Peyer's patch (tissue), 4 donors: ENCODE measurements around the gene MAML3. TPM values are rescaled to one million over a fixed set of nuclear protein-coding genes. Genes with fewer than 3 reads are reported as not detected.

ENCODE experiments used
- DNase-seq, 3 donors: peaks; one replicate each; pipeline ENCODE4 v3.0.0-alpha.2; 2017 to 2019
- H3K27ac ChIP-seq, 4 donors: fragments of 200-600 bp; sonication (generic); one replicate each; pipeline ENCODE4 v1.5.1; 2016 to 2019
- H3K27me3 ChIP-seq, 2 donors: fragments of 200-600 bp; sonication (generic); one replicate each; pipeline ENCODE4 v1.5.1; 2019
- H3K36me3 ChIP-seq, 3 donors: fragments of 200-600 bp; sonication (generic); one replicate each; pipeline ENCODE4 v1.5.1; 2016 to 2019
- H3K4me1 ChIP-seq, 4 donors: fragments of 200-600 bp; sonication (generic); one replicate each; pipeline ENCODE4 v1.5.1; 2016 to 2019
- H3K4me3 ChIP-seq, 4 donors: fragments of 200-600 bp; sonication (generic); 1 replicate in 3 of 4; 2 replicates in 1 of 4; pipeline ENCODE4 v1.5.1; 2016 to 2019; ENCODE audit warnings: mild to moderate bottlenecking in 1 of 4
- H3K9me3 ChIP-seq, 4 donors: fragments of 200-600 bp; sonication (generic); one replicate each; pipeline ENCODE4 v1.5.1; 2016 to 2019; ENCODE audit warnings: mild to moderate bottlenecking in 1 of 4
- POLR2A ChIP-seq, 2 donors: fragments of 450-650 bp; IDR thresholded peaks; one replicate each; pipeline ENCODE4 v1.5.1; 2017; ENCODE audit warnings: antibody characterized with exemption in 2 of 2, mild to moderate bottlenecking in 2 of 2, moderate library complexity in 2 of 2
- total RNA-seq, 4 donors: library from RNA; depleted of rRNA; stranded (reverse); fragments of >200 nt; gene quantifications; one replicate each; pipeline ENCODE4 v1.1.0, GENCODE V29; 2016
- TF ChIP-seq, protein P1 (sequence below), 6 experiments: fragments of 450-650 bp in 4 of 6; fragments of 200-600 bp in 2 of 6; sonication (generic) in 1 of 6; IDR thresholded peaks; one replicate each; pipeline ENCODE4 v1.5.1; 2017 to 2019; ENCODE audit warnings: antibody characterized with exemption in 6 of 6, mild to moderate bottlenecking in 3 of 6, moderate library complexity in 1 of 6

MAML3 gene
- total RNA-seq, 4 donors from 2014 or later, result 6.5 to 44.6 (median 22.1) TPM

DNA sequence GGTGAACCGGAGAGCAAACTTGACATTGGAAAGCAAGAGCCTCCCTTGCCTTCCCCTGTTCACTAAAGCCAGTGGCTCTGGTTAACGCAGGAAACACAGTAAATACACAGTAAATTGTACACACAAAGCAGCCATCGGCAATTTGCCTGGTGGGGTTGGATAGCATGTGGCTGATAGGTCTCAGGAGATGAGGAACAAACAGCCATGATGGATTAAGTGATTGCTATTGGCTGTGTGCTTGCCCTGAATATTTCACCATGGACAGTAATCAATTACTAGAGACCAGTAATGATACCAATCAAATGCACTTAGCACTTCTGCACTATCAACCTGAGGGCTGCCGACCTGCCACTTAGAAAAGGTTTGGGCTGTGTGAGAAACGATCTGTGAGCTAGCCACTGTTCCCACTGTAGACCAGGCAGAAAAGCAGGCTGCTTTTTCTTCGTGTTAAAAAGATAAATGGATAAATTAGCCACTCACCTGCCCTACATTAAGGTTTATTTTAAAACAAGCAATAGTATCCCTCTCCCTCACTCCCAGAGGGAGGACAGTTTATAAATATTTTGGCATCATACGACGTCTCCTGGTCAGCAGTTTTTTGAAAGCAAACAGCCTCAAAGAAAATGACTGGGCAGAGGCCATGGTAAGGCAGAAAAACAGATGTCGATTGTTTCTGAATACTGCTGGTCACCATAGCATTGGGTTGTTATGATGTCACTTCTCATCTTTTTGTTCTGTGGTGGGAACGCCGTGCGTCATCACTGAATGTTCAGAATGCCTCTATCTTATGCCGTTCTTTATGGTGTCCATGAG is 167.1 kb downstream of the MAML3 start:
- Histone ChIP-seq H3K36me3 (no peaks in the 10 kb centered on the region), H3K27ac (no peak overlapping the region), H3K27me3 (no peaks in the 10 kb centered on the region), H3K4me3 (no peak overlapping the region), H3K4me1 (no peaks in the 10 kb centered on the region), H3K9me3 (no peaks in the 10 kb centered on the region)
- no peak for DNase-seq
- TF ChIP-seq, protein P1, sequence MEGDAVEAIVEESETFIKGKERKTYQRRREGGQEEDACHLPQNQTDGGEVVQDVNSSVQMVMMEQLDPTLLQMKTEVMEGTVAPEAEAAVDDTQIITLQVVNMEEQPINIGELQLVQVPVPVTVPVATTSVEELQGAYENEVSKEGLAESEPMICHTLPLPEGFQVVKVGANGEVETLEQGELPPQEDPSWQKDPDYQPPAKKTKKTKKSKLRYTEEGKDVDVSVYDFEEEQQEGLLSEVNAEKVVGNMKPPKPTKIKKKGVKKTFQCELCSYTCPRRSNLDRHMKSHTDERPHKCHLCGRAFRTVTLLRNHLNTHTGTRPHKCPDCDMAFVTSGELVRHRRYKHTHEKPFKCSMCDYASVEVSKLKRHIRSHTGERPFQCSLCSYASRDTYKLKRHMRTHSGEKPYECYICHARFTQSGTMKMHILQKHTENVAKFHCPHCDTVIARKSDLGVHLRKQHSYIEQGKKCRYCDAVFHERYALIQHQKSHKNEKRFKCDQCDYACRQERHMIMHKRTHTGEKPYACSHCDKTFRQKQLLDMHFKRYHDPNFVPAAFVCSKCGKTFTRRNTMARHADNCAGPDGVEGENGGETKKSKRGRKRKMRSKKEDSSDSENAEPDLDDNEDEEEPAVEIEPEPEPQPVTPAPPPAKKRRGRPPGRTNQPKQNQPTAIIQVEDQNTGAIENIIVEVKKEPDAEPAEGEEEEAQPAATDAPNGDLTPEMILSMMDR (IDR thresholded peaks at IDR 0.05), result no peak
- no peak for TF ChIP-seq POLR2A (IDR thresholded peaks at IDR 0.05)

DNA sequence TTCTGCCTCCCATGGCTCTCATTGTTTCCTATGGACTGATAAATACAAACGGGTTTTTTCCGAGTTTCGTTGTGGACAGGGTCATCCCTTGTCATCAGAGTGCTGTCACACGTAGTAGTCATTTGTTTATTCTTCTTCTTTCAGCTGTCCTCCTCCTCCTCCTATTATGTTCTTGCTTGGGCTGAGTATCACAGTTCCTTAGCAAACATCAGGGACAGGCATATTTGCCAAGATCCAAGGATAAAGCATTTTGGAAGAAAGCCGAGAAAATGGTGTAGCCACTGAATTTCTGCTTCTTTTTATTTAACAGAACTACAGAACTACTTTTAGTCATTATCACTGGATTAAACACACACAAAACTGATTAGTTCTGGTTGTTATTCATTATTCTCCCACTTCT is 167.9 kb downstream of the MAML3 start:
- TF ChIP-seq, protein P1 (IDR thresholded peaks at IDR 0.05), result no peak
- TF ChIP-seq POLR2A (IDR thresholded peaks at IDR 0.05), result no peak
- Histone ChIP-seq H3K4me3 (no peak overlapping the region), H3K27ac (no peak overlapping the region), H3K27me3 (no peaks in the 10 kb centered on the region), H3K36me3 (no peaks in the 10 kb centered on the region), H3K9me3 (no peaks in the 10 kb centered on the region), H3K4me1 (no peaks in the 10 kb centered on the region)
- no peak for DNase-seq

DNA sequence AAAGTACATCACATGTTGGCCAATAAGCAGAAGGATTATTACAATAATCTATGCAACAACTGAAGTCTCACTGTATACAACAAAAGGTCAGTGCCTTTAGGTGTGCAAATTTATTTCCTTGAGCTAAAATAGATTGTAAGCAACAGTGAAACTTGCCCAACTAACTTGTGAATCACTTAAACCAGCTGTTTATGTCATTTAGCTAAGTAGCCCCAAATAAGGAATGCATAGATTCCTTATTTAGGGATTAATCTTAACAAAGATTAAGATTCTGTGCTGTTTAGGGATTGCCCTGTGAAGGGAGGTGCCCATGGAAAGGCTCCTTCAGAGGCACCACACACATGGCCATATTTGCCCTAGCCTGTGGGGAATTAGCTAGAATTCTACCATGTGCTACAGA is 168.6 kb downstream of the MAML3 start:
- H3K4me3 ChIP-seq, result no peak overlapping the region
- H3K36me3 ChIP-seq, result no peaks in the 10 kb centered on the region
- DNase-seq, result no peak
- no peaks in the 10 kb centered on the region for H3K4me1 ChIP-seq
- no peaks in the 10 kb centered on the region for H3K9me3 ChIP-seq
- no peak overlapping the region for H3K27ac ChIP-seq
- TF ChIP-seq POLR2A (IDR thresholded peaks at IDR 0.05), result no peak
- TF ChIP-seq, protein P1 (IDR thresholded peaks at IDR 0.05), result no peak
- H3K27me3 ChIP-seq, result no peaks in the 10 kb centered on the region

DNA sequence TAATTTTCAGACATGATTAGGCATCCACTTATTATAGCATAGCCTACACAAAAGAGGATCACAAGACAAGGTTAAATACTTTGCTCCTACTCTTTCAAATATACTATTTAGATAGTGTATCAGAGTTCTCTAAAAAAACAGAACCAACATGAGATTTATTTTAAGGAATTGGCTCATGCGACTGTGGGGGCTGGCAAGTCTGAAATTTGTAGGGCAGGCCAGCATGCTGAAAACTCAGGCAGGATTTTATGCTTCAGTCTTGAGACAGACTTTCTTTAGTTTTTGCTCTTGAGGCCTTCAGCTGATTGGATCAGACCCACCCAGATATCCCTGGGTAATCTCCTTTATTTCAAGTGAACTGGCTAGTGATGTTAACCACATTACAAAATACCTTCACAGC is 169.5 kb downstream of the MAML3 start:
- TF ChIP-seq POLR2A (IDR thresholded peaks at IDR 0.05), result no peak
- TF ChIP-seq, protein P1 (IDR thresholded peaks at IDR 0.05), result no peak
- Histone ChIP-seq H3K27me3 (no peaks in the 10 kb centered on the region), H3K4me1 (no peaks in the 10 kb centered on the region), H3K4me3 (no peak overlapping the region), H3K9me3 (no peaks in the 10 kb centered on the region), H3K36me3 (no peaks in the 10 kb centered on the region), H3K27ac (no peak overlapping the region)
- DNase-seq, result no peak

DNA sequence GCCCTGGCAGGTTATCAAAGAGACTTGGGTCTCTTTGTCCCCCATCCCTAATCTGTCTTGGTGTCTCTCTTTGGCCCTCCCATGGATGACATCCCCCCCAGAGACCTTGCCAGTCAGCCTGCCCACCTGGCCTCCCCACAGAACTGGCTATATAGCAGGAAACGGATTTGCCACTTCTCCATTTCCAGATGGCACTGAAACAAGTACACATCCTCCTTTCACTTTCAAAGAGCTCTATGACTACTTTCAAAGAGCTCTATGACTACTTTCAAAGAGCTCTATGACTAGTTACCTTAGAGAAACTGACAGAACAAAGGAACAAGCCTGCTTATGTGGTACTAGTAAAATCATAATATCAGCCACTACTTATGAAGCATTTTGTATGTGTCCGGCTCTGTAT is 175.3 kb downstream of the MAML3 start:
- Histone ChIP-seq H3K4me3 (no peak overlapping the region), H3K27me3 (no peaks in the 10 kb centered on the region), H3K4me1 (peaks cover 0 to 13% (median 6%) of the 10 kb centered on the region in 4 donors), H3K36me3 (no peaks in the 10 kb centered on the region), H3K9me3 (no peaks in the 10 kb centered on the region), H3K27ac (no peak overlapping the region)
- TF ChIP-seq, protein P1 (IDR thresholded peaks at IDR 0.05), result no peak
- no peak for TF ChIP-seq POLR2A (IDR thresholded peaks at IDR 0.05)
- DNase-seq, result peak in 1 of 3 donors; percentile 42
